Measurements from ENCODE around the gene SNX8. TPM values are rescaled to one million over a fixed set of nuclear protein-coding genes. Genes with fewer than 3 reads are reported as not detected.

Gene SNX8
- total RNA-seq, 1 experiment from 2014 or later: 40.6 TPM

DNA sequence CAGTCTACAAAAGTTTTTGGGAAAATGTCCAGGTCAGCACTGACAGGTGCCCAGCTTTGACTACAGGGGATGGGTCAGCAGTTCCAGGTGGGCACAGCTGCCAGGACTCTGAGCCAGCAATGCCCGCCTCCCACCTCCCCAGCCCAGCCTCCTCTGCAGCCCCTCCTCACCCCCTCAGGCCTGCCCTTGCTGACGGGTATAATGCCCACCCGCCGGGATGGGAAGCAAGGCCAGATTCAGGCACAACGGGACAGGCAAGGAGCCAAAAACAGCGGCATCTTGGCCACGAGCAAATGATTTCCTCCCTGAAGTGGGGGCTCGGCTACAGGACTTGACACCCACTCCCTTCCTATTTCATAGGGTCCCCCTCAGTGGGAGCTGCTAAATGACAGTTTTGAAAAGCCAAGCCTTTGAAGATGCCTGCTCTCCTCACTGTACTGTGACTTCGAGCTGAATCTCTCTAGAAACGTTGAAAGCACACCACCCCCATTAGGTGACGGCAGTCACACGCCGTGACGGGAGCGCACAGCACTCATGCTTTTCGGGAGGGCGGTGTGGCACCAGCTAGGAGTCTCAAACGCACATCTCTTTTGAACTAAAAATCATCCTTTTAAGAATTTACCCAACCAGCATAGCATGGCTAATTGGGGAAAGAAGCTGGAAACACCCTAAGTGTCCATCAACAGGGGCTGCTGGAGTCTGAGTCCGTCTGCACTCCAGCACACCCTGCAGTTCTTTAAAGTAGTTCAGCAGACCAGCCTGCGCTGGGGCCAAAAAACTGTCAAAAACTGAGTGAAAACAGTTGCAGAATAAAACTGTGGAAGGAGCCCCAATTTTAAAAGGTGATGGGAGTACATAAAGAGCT lies 111.1 kb downstream of the SNX8 start:
- H3K23me2 ChIP-seq (ENCODE audit: insufficient read length, low read depth, low read length, poor library complexity, severe bottlenecking): no peaks in the 10 kb centered on the region
- H3K79me1 ChIP-seq (ENCODE audit: insufficient read depth, low read depth, low read length, poor library complexity, severe bottlenecking): no peaks in the 10 kb centered on the region
- H2BK5ac ChIP-seq (ENCODE audit: insufficient read length, low read length): no peak overlapping the region
- H3K27me3 ChIP-seq (ENCODE audit: insufficient read depth, low read length): no peaks in the 10 kb centered on the region
- H3K79me2 ChIP-seq (ENCODE audit: insufficient read depth, low read length): no peaks in the 10 kb centered on the region
- no peak overlapping the region for H3K4ac ChIP-seq (ENCODE audit: low read depth, low read length)
- DNase-seq: no peak
- no peak overlapping the region for H3K4me2 ChIP-seq (ENCODE audit: insufficient read depth, insufficient read length, low read length)
- no peaks in the 10 kb centered on the region for H3K4me1 Mint-ChIP-seq
- no peaks in the 10 kb centered on the region for H3K9me3 ChIP-seq (ENCODE audit: control insufficient read depth, low read depth, low read length)
- no peak overlapping the region for H3T11ph ChIP-seq (ENCODE audit: low read length)
- no peak overlapping the region for H4K91ac ChIP-seq (ENCODE audit: insufficient read length, low read depth, low read length)
- no peak overlapping the region for H3K4me3 Mint-ChIP-seq
- peak overlapping the region; percentile 53 to 90 (median 71); a peak in 4 of 7 replicates for H3K27ac Mint-ChIP-seq
- no peak overlapping the region for H2AFZ ChIP-seq (ENCODE audit: low read length)
- no peak overlapping the region for H3K23ac ChIP-seq (ENCODE audit: insufficient read length, low read depth, low read length)
- no peak overlapping the region for H3K56ac ChIP-seq (ENCODE audit: insufficient read length, low read depth, low read length)
- no CpG with 5 or more reads among the region's 20 CpGs for WGBS (ENCODE audit: extremely low coverage, insufficient read length, low lambda C conversion rate)
- H3K14ac ChIP-seq (ENCODE audit: insufficient read depth, low read length): no peak overlapping the region
- H3K36me3 Mint-ChIP-seq (ENCODE audit: insufficient read depth in 1 of 3, low read depth in 3 of 3): peaks cover 21 to 42% (median 38%) of the 10 kb centered on the region in 3 experiments; a peak in 6 of 7 replicates
- H2BK12ac ChIP-seq (ENCODE audit: insufficient read length, low read depth, low read length): no peak overlapping the region
- no peaks in the 10 kb centered on the region; a peak in 1 of 5 replicates for H3K9me3 Mint-ChIP-seq
- H4K20me1 ChIP-seq (ENCODE audit: control insufficient read depth, insufficient read depth, insufficient read length): no peaks in the 10 kb centered on the region
- TF ChIP-seq, protein P1, sequence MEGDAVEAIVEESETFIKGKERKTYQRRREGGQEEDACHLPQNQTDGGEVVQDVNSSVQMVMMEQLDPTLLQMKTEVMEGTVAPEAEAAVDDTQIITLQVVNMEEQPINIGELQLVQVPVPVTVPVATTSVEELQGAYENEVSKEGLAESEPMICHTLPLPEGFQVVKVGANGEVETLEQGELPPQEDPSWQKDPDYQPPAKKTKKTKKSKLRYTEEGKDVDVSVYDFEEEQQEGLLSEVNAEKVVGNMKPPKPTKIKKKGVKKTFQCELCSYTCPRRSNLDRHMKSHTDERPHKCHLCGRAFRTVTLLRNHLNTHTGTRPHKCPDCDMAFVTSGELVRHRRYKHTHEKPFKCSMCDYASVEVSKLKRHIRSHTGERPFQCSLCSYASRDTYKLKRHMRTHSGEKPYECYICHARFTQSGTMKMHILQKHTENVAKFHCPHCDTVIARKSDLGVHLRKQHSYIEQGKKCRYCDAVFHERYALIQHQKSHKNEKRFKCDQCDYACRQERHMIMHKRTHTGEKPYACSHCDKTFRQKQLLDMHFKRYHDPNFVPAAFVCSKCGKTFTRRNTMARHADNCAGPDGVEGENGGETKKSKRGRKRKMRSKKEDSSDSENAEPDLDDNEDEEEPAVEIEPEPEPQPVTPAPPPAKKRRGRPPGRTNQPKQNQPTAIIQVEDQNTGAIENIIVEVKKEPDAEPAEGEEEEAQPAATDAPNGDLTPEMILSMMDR (conservative IDR thresholded peaks at IDR 0.05): no peak
- no peak overlapping the region for H2BK15ac ChIP-seq (ENCODE audit: low read depth, low read length)
- H3K27me3 Mint-ChIP-seq (ENCODE audit: low read depth): no peaks in the 10 kb centered on the region
- no peak overlapping the region for H3K18ac ChIP-seq (ENCODE audit: insufficient read length, low read depth, low read length)
- H2AK5ac ChIP-seq (ENCODE audit: insufficient read length, low read length): no peak overlapping the region
- no peak overlapping the region for H4K5ac ChIP-seq (ENCODE audit: insufficient read length, low read depth, low read length)
- H3K27ac ChIP-seq (ENCODE audit: insufficient read length, low read depth, low read length): no peak overlapping the region
- no peak overlapping the region for H3K9ac ChIP-seq (ENCODE audit: extremely low read depth, insufficient read length, low read length)
- H2BK20ac ChIP-seq (ENCODE audit: low read depth, low read length, poor library complexity, severe bottlenecking): no peak overlapping the region
- no peaks in the 10 kb centered on the region for H3K4me1 ChIP-seq (ENCODE audit: insufficient read depth, low read length)
- no peak overlapping the region for H2BK120ac ChIP-seq (ENCODE audit: low read depth, low read length, poor library complexity, severe bottlenecking)
- H4K8ac ChIP-seq (replicated peaks; ENCODE audit: insufficient read length, low read depth, low read length): no peak overlapping the region

Data from H9 (cell line).